Measurements from ENCODE around the gene TRABD2A.

- no peak for TF ChIP-seq POLR2AphosphoS5 (IDR thresholded peaks at IDR 0.05)
- TF ChIP-seq CTCF (IDR thresholded peaks at IDR 0.05) = no peak
Measured at GRCh38 chr2:84785950-84786349, 94.9 kb downstream of the TRABD2A start.

Measured in breast epithelium (tissue), 3 donors.